Lower leg skin (tissue), 3 donors: ENCODE measurements around the gene PPARGC1A.

Source experiments
- POLR2A ChIP-seq, 2 donors: fragments of 450-650 bp; IDR thresholded peaks; one replicate each; pipeline ENCODE4 v1.6.1; 2016 to 2017; ENCODE audit warnings: antibody characterized with exemption in 2 of 2, mild to moderate bottlenecking in 1 of 2, moderate library complexity in 1 of 2
- TF ChIP-seq, protein P1 (sequence below), 3 donors: fragments of 450-650 bp; IDR thresholded peaks; one replicate each; pipeline ENCODE4 v1.5.1; 2016; ENCODE audit warnings: antibody characterized with exemption in 3 of 3, mild to moderate bottlenecking in 3 of 3, moderate library complexity in 2 of 3

DNA sequence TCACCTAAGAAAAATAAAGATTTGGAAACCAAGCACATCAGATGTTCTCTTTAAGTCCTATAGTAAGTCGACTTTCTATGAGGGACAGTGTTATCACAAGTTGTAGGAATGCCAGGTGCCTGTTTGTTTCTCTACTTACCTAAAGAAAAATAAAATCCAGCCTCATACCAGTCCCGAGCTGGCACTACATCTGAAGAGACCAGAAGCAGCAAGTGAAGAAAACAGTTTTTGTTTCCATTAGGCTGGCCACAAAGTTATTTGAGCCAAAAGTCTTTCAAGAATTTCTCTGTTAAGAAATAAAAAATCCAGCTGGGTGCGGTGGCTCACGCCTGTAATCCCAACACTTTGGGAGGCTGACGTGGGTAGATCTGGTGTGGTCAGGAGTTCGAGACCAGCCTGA, 10.8 kb upstream of the PPARGC1A start:
- TF ChIP-seq, protein P1, sequence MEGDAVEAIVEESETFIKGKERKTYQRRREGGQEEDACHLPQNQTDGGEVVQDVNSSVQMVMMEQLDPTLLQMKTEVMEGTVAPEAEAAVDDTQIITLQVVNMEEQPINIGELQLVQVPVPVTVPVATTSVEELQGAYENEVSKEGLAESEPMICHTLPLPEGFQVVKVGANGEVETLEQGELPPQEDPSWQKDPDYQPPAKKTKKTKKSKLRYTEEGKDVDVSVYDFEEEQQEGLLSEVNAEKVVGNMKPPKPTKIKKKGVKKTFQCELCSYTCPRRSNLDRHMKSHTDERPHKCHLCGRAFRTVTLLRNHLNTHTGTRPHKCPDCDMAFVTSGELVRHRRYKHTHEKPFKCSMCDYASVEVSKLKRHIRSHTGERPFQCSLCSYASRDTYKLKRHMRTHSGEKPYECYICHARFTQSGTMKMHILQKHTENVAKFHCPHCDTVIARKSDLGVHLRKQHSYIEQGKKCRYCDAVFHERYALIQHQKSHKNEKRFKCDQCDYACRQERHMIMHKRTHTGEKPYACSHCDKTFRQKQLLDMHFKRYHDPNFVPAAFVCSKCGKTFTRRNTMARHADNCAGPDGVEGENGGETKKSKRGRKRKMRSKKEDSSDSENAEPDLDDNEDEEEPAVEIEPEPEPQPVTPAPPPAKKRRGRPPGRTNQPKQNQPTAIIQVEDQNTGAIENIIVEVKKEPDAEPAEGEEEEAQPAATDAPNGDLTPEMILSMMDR (IDR thresholded peaks at IDR 0.05): no peak
- TF ChIP-seq POLR2A (IDR thresholded peaks at IDR 0.05): no peak
